Subcutaneous adipose tissue (tissue), 4 donors: ENCODE results near the gene DIP2C. TPM values are rescaled to one million over a fixed set of nuclear protein-coding genes. Genes with fewer than 3 reads are reported as not detected.

Experiments used
- total RNA-seq, 4 donors: library from RNA; depleted of rRNA; stranded (reverse); fragments of >200 nt; gene quantifications; one replicate each; pipeline ENCODE4 v1.1.0, GENCODE V29; 2016
- TF ChIP-seq, protein P1 (sequence below): fragments of 450-650 bp; IDR thresholded peaks from one replicate; pipeline ENCODE4 v1.5.1; 2016; ENCODE audit warnings: low read depth, mild to moderate bottlenecking, control low read depth, antibody characterized with exemption, moderate library complexity

The DIP2C gene
- total RNA-seq, 4 donors from 2014 or later = 32.1 to 64.0 (median 40.5) TPM

DNA sequence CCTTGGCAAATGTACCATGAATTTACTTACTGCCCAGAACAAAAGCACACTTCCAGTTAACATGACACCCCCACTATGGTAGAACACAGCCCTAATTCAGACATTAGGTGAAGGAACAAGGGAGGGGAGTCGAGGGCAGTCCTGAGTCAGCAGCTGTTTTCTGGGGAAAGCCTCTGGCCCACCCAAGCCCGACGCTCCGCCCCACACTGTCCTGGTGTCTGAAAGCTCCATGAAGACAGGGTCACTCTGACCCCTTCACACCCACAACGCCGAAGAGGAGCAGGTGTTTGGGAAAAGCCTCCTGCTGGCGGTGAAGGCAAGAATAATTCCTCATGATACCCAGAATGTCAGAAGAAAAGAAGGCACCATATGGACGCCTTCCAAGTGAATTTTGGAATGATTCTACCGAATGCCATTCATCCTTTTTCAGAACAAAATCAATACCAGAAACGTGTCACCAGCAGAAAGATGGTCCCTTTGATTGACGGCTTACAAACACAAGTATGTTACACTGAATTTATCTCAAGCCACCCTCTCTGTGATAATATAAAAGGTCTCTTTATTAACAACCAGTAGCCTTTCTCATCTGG, 172.1 kb downstream of the DIP2C start:
- TF ChIP-seq, protein P1, sequence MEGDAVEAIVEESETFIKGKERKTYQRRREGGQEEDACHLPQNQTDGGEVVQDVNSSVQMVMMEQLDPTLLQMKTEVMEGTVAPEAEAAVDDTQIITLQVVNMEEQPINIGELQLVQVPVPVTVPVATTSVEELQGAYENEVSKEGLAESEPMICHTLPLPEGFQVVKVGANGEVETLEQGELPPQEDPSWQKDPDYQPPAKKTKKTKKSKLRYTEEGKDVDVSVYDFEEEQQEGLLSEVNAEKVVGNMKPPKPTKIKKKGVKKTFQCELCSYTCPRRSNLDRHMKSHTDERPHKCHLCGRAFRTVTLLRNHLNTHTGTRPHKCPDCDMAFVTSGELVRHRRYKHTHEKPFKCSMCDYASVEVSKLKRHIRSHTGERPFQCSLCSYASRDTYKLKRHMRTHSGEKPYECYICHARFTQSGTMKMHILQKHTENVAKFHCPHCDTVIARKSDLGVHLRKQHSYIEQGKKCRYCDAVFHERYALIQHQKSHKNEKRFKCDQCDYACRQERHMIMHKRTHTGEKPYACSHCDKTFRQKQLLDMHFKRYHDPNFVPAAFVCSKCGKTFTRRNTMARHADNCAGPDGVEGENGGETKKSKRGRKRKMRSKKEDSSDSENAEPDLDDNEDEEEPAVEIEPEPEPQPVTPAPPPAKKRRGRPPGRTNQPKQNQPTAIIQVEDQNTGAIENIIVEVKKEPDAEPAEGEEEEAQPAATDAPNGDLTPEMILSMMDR = no peak

DNA sequence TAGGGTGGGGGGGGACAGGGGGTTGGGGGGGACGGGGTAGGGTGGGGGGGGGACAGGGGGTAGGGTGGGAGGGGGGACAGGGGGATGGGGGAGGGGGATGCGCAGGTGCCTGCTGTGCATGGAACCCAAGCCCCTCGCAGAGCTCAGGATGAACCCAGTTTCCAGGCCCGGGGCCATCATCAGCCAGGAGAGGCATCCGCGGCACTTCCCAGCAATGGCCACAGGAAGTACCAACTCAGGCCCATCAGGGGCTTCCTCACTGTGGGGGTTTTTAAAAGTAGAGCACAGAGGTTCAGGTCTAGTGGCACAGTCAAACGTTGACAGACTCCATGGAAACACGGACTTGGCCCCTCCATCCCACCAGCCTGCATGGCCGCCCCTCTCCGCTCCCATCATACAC, 172.7 kb downstream of the DIP2C start:
- TF ChIP-seq, protein P1 = no peak

DNA sequence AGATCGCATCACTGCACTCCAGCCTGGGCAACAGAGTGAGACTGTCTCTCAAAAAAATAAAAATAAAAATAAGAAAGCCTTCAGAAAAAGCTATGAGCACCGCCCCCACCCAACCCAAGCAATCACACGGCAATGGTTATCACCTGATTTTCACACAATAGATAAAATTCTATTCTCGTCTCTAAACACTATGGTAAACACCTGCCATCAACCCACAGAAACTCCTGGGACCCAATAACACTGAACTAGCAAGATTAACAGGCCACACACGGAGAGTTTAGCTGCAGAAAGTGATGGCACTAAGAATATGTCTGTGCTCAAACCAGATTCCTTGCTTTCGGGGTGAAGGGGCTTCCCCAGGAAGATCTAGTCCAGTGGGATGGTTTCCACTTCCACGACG, 173.8 kb downstream of the DIP2C start:
- TF ChIP-seq, protein P1 = no peak

DNA sequence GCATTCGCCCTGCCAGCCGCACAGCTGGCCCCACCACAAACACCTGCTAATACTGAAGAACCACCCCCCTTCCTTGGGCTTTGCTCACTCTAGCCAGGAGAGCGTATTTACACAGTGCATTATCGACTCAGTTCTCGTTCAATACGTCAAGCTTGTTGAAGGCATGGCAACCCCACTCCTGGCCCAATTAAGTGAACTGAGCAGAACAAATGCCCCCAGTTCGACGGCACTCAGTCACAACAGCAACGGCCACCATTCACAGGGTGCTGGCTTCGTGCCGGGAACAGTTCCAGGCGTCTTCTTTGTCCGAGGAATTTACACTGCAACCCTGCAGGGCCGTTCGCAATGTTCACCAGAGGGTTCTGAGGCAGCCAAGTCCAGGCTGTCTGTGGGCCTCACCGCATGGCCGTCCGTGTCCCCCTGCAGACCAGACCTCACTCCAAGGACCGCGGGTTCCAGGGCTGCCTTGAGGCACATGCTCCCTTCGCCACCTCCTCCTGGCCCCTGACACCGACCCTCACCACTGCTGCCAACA, 175.3 kb downstream of the DIP2C start:
- TF ChIP-seq, protein P1 = no peak

DNA sequence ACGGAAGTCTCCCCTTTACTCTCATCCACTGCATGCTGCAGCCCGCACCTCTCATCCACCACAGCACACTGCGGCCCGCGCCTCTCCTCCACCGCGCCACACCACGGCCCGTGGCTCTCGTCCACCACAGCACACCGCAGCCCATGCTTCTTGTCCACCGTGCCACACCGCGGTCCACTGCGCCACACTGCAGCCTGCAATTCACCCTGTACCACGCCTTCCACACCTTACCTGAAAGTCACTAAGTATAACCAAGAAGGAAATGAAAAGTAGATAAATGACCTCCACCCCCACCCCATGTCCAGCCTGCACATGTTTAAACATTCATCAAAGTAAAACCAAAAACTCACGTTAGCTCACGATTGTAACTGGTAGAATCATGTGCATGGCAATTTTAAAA, 176.1 kb downstream of the DIP2C start:
- TF ChIP-seq, protein P1 = no peak

DNA sequence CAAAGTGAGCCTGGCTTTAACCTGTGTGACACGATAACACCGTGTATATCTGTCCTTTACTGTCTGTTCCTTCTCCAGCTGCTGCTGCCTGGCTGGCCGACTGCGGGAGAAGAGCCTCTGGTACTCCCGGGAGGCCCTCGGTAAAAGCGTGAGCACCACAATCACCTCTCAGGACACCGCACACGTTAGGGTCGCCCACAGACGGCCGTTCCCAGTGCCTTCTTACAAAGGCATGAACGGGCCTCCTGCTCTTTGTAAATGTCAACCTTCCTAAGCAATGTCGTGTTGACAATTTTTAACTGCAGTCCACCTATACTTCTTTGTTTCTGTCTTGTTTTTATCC, 177.6 kb downstream of the DIP2C start:
- TF ChIP-seq, protein P1 = no peak

DNA sequence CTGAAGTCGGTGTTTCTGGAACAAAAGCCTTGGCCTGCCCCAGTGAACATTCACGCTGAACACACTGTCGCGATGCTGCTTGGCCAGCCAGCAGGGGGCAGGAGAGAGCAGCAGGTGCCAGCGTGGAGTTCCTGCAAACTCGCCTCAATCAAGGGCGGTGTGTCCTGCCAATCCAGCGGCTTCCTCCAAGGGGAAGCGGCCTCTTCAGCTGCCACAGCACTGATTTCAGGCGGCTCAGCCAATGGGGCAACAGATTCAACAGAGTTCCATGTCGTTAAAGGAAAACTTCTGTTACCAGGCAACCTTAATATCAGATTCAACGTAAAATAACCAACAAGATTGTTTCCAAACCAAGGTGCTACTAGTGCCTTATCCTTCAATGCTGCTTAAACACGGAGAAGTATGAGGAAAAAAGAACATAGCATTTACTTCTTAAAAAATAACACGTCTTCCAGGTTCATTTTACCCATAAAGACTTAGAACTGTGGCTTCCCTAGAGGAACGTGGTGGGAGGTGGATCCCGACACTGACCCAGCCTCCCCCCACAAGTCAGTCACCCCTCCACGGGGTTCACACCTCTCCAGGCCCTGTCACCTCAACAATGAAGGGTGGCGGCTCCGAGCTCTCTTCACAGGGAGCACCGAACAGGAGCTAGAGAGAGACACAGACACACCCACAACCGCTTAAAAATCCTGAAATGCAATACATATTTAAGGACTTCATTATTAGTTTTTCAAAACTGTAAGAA, 178.2 kb downstream of the DIP2C start:
- TF ChIP-seq, protein P1 = no peak
